Nephron progenitor cell (in vitro differentiated cells): ENCODE results near the gene GABRR2.

Experiments used
- DNase-seq: peaks from one replicate; pipeline ENCODE4 v3.0.0; 2021
- H3K27ac Mint-ChIP-seq: 2 replicates; pipeline ENCODE4 v1.8.0; 2021; ENCODE audit warnings: mild to moderate bottlenecking, moderate library complexity, mixed read lengths
- H3K27me3 Mint-ChIP-seq: 2 replicates; pipeline ENCODE4 v1.8.0; 2021; ENCODE audit warnings: mild to moderate bottlenecking, low read depth, mixed read lengths; ENCODE audit not compliant: poor library complexity
- H3K36me3 Mint-ChIP-seq: 2 replicates; pipeline ENCODE4 v1.8.0; 2021; ENCODE audit warnings: low read depth, mixed read lengths
- H3K4me1 Mint-ChIP-seq: 2 replicates; pipeline ENCODE4 v1.8.0; 2021; ENCODE audit warnings: mixed read lengths
- H3K4me3 Mint-ChIP-seq: 2 replicates; pipeline ENCODE4 v1.8.0; 2021; ENCODE audit warnings: mild to moderate bottlenecking, moderate library complexity, mixed read lengths
- H3K9me3 Mint-ChIP-seq: 2 replicates; pipeline ENCODE4 v1.8.0; 2021; ENCODE audit warnings: mild to moderate bottlenecking, moderate library complexity, mixed read lengths
- TF ChIP-seq, protein P1 (sequence below): fragments of 200-600 bp; sonication (generic); IDR thresholded peaks from 2 replicates; pipeline ENCODE4 v1.5.0; 2021; ENCODE audit warnings: antibody characterized with exemption

GABRR2 gene

DNA sequence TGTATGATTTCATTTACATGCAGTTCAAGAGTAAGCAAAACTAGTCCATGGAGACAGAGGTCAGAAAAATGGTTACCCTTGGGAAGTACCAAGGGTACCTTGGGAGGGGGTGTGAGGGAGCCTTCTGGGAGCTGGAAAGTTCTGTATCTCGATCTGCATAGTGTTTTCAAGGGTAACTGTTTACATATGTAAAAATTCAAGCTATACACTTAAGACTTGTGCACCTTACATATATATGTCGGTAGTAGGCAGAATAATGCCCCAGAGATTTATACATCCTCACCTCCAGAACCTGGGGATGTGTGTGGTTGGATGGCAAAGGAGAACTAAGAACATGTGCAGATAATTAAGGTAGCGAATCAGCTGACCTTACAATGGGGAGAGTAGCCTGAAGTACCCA, 31.0 kb downstream of the GABRR2 start:
- Mint-ChIP-seq H3K36me3 (no peaks in the 10 kb centered on the region), H3K27ac (peak overlapping the region; percentile 46), H3K27me3 (peaks cover 3% of the 10 kb centered on the region), H3K9me3 (no peaks in the 10 kb centered on the region), H3K4me1 (peaks cover 21% of the 10 kb centered on the region), H3K4me3 (no peak overlapping the region)
- DNase-seq = no peak
- TF ChIP-seq, protein P1, sequence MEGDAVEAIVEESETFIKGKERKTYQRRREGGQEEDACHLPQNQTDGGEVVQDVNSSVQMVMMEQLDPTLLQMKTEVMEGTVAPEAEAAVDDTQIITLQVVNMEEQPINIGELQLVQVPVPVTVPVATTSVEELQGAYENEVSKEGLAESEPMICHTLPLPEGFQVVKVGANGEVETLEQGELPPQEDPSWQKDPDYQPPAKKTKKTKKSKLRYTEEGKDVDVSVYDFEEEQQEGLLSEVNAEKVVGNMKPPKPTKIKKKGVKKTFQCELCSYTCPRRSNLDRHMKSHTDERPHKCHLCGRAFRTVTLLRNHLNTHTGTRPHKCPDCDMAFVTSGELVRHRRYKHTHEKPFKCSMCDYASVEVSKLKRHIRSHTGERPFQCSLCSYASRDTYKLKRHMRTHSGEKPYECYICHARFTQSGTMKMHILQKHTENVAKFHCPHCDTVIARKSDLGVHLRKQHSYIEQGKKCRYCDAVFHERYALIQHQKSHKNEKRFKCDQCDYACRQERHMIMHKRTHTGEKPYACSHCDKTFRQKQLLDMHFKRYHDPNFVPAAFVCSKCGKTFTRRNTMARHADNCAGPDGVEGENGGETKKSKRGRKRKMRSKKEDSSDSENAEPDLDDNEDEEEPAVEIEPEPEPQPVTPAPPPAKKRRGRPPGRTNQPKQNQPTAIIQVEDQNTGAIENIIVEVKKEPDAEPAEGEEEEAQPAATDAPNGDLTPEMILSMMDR = no peak

DNA sequence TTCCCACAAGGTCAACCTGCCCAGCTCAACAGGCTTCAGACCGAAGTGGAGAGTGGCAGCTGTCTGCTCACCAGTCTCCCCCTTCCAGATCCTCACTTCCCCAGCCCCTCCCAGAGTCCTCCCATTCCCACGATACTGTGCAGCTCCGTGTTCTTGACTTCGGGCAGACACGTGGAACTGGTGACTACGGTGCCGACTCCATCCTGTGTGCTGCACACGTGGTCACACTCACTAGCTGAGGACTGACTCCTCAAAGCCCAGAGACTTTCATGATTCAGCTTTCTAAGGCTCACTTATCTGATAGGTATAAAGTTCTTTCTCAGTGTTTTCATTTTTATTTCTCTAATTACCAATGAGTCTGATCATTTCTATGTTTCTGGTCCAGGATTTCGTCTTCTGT, 32.4 kb downstream of the GABRR2 start:
- Mint-ChIP-seq H3K36me3 (no peaks in the 10 kb centered on the region), H3K4me3 (no peak overlapping the region), H3K27ac (no peak overlapping the region), H3K4me1 (peaks cover 21% of the 10 kb centered on the region), H3K27me3 (peaks cover 5% of the 10 kb centered on the region), H3K9me3 (no peaks in the 10 kb centered on the region)
- TF ChIP-seq, protein P1 = no peak
- DNase-seq = no peak

DNA sequence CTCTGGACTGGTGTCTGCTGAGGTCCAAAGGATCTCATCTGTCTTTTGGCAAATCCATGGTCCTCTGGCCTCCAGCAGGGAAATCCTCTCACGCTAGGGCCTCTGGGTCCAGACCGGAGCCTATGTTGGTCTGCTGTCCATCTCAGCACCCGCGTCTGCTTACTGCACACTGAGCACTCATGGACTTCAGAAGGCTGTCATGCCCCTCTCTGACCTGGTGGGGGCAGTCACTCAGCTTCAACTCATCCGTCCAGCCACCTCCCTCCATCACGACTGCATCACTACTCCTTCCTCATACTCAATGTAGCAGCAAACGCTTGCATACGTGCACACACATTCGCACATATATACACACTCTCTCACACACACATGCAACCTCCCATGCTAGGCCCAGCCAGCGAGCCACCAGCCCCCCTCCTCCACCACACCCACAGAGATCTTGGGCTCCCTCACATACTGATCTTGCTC, 33.3 kb downstream of the GABRR2 start:
- Mint-ChIP-seq H3K4me1 (peaks cover 17% of the 10 kb centered on the region), H3K4me3 (no peak overlapping the region), H3K27me3 (peaks cover 10% of the 10 kb centered on the region), H3K27ac (no peak overlapping the region), H3K9me3 (no peaks in the 10 kb centered on the region), H3K36me3 (no peaks in the 10 kb centered on the region)
- peak; percentile 45 for DNase-seq
- TF ChIP-seq, protein P1 = peak; percentile 40

DNA sequence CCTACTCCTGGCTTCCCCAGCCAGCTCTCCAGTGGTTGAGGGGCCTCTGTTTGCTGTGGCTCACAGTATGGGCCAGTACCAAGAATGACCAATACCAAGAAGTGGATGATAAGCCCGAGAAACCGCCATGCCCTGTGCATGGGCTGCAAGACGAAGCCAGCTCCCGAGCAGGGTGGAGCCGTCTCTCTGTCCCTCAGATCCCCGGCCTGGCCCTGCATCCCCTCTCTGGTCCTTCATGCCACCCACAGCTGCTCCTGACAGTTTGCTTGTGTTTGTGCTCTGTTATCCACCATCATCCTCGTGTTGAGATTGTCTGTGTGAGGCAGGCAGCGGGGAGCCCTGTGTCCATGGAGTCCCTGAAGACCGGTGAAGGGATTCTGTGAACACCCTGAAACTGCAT, 36.1 kb downstream of the GABRR2 start:
- H3K36me3 Mint-ChIP-seq = no peaks in the 10 kb centered on the region
- H3K4me3 Mint-ChIP-seq = no peak overlapping the region
- TF ChIP-seq, protein P1 = no peak
- H3K9me3 Mint-ChIP-seq = no peaks in the 10 kb centered on the region
- H3K4me1 Mint-ChIP-seq = peaks cover 10% of the 10 kb centered on the region
- H3K27ac Mint-ChIP-seq = no peak overlapping the region
- H3K27me3 Mint-ChIP-seq = peaks cover 11% of the 10 kb centered on the region
- DNase-seq = no peak

DNA sequence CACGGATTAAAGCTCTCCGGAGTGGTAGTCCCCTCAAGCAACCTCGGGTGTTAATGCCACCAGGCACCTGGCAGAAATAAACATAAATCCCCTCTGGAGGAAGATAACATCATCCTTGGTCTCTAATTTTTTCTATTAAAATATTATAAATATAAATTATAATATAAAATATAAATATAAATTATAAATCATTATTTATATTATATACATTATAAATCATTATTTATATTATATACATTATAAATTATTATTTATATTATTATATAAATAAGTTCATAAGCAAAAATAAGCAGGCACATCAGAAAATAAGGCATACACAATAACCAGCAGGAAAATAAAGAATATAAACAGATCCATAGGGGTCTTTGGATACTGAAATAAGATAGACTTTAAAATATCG, 39.2 kb downstream of the GABRR2 start:
- TF ChIP-seq, protein P1 = no peak
- Mint-ChIP-seq H3K4me1 (peaks cover 5% of the 10 kb centered on the region), H3K27me3 (peaks cover 15% of the 10 kb centered on the region), H3K9me3 (no peaks in the 10 kb centered on the region), H3K36me3 (no peaks in the 10 kb centered on the region), H3K4me3 (no peak overlapping the region), H3K27ac (no peak overlapping the region)
- DNase-seq = no peak

DNA sequence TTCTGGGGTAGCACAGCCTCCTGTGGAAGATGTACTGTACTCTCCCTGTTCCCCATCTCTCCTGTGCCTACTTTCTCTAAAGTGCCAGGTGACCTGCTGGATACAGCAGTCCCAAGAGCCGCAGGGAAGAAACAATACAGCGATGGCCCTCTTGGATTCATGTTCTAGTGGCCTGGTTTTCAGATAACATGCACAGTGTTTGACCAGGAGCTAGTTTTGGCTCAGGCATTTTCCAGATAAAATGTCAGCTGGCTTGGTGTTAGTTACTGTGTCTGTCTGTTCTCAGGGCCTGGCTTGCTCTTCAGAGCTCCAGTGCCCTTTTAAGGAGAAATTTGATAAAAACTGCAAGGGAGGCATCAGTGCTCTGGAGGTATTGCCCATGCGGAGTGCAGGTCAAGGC, 41.3 kb downstream of the GABRR2 start:
- no peaks in the 10 kb centered on the region for H3K9me3 Mint-ChIP-seq
- no peak overlapping the region for H3K4me3 Mint-ChIP-seq
- H3K27ac Mint-ChIP-seq = peak overlapping the region; percentile 42
- peaks cover 19% of the 10 kb centered on the region for H3K27me3 Mint-ChIP-seq
- H3K36me3 Mint-ChIP-seq = no peaks in the 10 kb centered on the region
- DNase-seq = no peak
- H3K4me1 Mint-ChIP-seq = peaks cover 5% of the 10 kb centered on the region
- TF ChIP-seq, protein P1 = no peak
